AG09309 (cell line): ENCODE data around the gene BTBD9.
A peak's percentile ranks its signal among the peaks of the same experiment; 100 is the strongest.
"Not testable (repeated sequence)": the region's sequence is repeated elsewhere in the genome, so short reads cannot be mapped to it uniquely, and the experiment has no call there.

Source experiments
- DNase-seq: peaks from one replicate; pipeline ENCODE4 v3.0.0-alpha.2; 2010; ENCODE audit warnings: low read depth
- H3K4me3 ChIP-seq: 2 replicates; pipeline ENCODE4 v1.5.1; 2011; ENCODE audit warnings: mild to moderate bottlenecking, low read depth, low read length, moderate library complexity; ENCODE audit not compliant: control insufficient read depth
- TF ChIP-seq, protein P1 (sequence below): IDR thresholded peaks from 2 replicates; pipeline ENCODE4 v1.5.1; 2011; ENCODE audit warnings: mild to moderate bottlenecking, low read depth, low read length, inconsistent platforms; ENCODE audit not compliant: insufficient read depth, control insufficient read depth; ENCODE audit errors: missing control alignments

The BTBD9 gene

DNA sequence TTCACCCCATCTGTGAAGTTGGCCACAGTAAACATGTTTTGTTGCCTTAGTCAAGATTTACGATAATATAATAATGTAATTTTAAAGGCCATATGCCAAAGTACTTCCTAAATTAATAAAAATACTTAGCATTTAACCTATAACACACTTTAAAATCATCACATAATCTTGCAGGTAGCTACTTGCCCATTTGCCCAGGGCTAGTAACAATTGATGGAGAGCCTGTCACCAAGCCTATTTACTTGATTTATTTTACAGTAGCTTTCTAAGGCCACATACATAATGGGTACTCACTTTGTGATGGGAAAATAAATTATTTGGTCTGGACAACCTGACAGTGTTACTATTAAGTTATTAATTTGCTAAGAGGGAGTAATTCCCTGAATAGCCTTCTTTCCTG lies 14.5 kb downstream of the BTBD9 start:
- DNase-seq = no peak
- TF ChIP-seq, protein P1, sequence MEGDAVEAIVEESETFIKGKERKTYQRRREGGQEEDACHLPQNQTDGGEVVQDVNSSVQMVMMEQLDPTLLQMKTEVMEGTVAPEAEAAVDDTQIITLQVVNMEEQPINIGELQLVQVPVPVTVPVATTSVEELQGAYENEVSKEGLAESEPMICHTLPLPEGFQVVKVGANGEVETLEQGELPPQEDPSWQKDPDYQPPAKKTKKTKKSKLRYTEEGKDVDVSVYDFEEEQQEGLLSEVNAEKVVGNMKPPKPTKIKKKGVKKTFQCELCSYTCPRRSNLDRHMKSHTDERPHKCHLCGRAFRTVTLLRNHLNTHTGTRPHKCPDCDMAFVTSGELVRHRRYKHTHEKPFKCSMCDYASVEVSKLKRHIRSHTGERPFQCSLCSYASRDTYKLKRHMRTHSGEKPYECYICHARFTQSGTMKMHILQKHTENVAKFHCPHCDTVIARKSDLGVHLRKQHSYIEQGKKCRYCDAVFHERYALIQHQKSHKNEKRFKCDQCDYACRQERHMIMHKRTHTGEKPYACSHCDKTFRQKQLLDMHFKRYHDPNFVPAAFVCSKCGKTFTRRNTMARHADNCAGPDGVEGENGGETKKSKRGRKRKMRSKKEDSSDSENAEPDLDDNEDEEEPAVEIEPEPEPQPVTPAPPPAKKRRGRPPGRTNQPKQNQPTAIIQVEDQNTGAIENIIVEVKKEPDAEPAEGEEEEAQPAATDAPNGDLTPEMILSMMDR = no peak
- no peak overlapping the region for H3K4me3 ChIP-seq

DNA sequence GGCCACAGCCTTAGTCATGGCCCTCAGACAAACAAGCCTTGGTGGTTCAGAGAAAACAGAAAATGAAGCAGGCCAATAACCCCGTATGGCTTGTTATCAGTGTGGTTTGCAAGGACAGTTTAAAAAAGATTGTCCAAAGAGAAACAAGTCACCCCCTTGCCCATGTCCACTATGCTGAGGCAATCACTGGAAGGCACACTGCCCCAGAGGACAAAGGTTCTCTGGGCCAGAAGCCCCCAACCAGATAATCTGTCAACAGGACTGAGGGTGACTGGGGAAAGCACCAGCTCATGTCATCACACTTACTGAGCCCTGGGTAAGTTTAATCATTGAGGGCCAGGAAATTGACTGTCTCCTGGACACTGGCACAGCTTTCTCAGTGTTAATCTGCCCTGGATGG lies 20.4 kb downstream of the BTBD9 start:
- H3K4me3 ChIP-seq, DNase-seq: not testable (repeated sequence)

DNA sequence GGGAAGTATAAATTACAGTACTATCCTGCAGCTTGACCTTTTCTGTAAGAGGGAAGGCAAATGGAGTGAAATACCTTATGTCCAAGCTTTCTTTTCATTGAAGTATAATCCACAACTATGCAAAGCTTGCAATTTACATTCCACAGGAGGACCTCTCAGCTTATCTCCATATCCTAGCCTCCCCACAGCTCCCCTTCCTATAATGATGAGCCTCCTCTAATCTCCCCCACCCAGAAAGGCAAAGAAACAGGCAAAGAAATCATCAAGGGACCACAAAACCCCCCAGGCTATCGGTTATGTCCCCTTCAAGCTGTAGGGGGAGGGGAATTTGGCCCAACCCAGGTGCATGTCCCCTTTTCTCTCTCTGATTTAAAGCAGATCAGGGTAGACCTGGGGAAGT lies 21.4 kb downstream of the BTBD9 start:
- not testable (repeated sequence) for DNase-seq, H3K4me3 ChIP-seq

DNA sequence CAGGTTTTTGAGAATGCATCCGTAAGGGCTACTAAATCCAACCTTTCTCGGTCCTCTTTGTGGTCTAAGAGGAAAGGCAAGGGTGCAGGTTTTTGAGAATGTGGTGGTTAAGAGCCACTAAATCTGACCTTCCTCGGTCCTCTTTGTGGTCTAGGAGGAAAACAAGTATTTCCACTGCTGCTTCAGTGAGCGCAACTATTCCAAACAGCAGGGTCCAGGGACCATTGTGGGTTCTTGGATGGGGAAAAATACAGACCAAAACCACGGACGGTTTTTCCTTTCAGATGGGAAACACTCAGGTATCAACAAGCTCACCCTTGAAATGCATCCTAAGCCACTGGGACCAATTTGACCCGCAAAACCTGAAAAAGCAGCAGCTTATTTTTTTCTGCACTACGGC lies 21.9 kb downstream of the BTBD9 start:
- DNase-seq = no peak

DNA sequence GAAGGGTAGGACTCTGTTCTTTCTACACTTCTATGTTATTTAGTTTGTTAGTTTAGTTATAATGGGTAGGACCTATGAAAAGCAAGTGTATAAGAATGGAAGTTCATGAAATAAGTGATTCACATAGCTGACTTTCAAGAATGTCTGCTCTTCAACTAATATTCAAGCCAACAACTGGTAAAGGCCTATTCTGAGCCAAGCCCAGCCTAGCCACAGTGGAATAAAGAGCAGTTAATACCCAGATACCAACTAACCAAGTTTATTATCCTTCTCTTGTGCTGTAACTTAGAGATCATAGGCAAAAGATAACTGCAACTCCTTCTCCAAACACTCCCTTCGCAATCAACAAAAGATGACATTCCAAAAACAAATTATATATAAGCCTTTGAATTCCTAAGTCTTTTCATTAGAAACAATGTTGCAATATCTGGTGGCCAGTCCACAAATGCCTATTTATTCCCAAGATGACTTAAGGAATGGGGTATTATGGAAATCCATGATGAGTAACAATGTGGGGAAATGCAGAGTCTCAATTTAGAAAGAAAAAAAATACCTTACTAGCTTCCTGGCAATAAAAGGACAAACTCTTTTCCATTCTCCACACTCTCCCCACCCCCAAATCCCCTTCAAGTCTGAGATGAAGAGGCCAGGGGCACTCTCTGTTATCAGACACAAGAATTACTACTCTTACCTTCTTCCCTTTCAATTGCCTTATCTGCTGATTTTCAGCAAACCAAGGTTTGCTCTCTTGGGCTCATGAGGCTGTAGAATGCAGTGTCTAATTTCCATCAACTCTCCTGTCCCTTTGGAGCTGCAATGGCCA lies 27.4 kb downstream of the BTBD9 start:
- H3K4me3 ChIP-seq = no peak overlapping the region
- DNase-seq = peak; percentile 71
- TF ChIP-seq, protein P1 = no peak

More for the DNA sequence above, 21.9 kb downstream of the BTBD9 start:
- H3K4me3 ChIP-seq = no peak overlapping the region
- TF ChIP-seq, protein P1 = no peak

DNA sequence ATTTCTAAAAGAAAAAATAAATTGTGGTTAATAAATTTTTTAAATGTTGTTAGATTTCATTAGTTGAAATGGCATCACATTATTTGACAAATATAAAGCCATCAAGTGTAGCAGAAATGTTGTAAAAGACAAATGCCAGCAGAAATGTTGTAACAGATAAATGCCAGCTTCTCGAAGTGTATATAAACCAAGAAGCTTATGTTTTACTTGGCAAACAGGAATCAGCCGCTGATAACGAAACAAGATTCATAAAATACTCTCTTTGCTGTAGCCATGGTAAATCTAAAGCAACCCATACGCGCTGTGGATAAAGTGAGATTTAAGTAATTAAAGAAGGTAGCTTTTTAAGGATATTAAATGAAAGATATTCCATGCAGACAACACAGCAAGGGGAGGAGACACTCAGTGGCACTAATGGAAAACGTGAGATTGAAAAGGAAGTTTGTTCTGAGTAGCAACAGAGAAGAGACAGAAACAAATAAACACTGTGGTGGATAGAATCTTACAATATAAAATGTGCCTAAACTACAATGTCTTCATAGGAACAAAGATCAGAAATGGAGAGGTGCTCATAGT lies 29.6 kb downstream of the BTBD9 start:
- DNase-seq = no peak
- TF ChIP-seq, protein P1 = no peak
- no peak overlapping the region for H3K4me3 ChIP-seq

DNA sequence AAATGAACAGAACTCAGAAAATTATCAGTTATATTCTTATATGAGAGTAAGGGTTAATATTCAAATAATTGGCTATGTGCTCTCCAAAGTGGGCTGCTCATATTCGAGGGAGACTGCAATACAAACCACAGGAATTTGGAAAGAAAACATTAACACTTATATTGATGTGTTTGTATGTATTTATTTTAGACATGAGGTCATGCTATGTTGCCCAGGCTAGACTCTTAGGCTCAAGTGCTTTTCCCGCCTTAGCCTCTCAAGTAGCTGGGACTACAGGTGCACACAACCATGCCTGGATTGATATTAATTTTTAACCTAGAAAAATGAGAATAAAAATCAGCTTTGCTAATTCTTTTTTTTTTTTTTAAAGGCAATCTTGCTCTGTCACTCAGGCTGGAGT lies 35.0 kb downstream of the BTBD9 start:
- no peak for DNase-seq
- no peak overlapping the region for H3K4me3 ChIP-seq
- TF ChIP-seq, protein P1 = no peak

DNA sequence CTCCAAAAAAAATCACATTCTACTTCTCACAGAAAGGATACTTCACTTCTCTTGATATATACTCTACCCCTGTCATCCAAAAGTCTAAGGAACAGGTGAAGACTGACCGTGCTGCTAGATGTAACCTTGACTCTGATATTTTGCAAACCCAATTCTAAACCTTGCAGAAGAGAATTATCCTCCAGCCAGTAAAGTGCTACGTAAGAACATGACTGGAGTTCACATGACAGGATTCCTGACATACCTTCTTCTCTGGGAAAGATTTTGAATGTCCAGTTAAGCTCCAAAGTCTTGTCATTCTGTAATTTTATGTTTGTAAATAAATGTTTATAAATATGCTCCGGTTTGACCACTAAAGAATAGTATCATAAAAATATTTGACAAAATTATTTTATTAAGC lies 35.8 kb downstream of the BTBD9 start:
- H3K4me3 ChIP-seq = no peak overlapping the region
- TF ChIP-seq, protein P1 = no peak
- no peak for DNase-seq
